ENCODE results near the gene FAM107B. TPM values are rescaled to one million over a fixed set of nuclear protein-coding genes. Genes with fewer than 3 reads are reported as not detected.

FAM107B gene
- total RNA-seq, 1 experiment from 2014 or later = 24.5 TPM

GRCh38 chr10:14757394-14757793 is 17.3 kb downstream of the FAM107B start:
- no peak overlapping the region for H3K4me3 Mint-ChIP-seq
- no peak overlapping the region for H2BK20ac ChIP-seq (ENCODE audit: low read depth, low read length, poor library complexity, severe bottlenecking)
- H3T11ph ChIP-seq (ENCODE audit: low read length) = no peak overlapping the region
- H3K27me3 ChIP-seq (ENCODE audit: insufficient read depth, low read length) = no peaks in the 10 kb centered on the region
- H3K79me2 ChIP-seq (ENCODE audit: insufficient read depth, low read length) = no peaks in the 10 kb centered on the region; the same call in 1 of the 2 replicates
- H3K9me3 ChIP-seq (ENCODE audit: control insufficient read depth, low read depth, low read length) = no peaks in the 10 kb centered on the region
- no peaks in the 10 kb centered on the region for H3K4me1 Mint-ChIP-seq
- H3K14ac ChIP-seq (ENCODE audit: insufficient read depth, low read length) = no peak overlapping the region
- no peaks in the 10 kb centered on the region for H4K20me1 ChIP-seq (ENCODE audit: control insufficient read depth, insufficient read depth, insufficient read length)
- no peak overlapping the region for H3K27ac Mint-ChIP-seq
- no peak overlapping the region for H2AK5ac ChIP-seq (ENCODE audit: insufficient read length, low read length)
- whole genome bisulfite sequencing (ENCODE audit: extremely low coverage, insufficient read length, low lambda C conversion rate) = no CpG with 5 or more reads among the region's 6 CpGs
- no peak overlapping the region for H2BK12ac ChIP-seq (ENCODE audit: insufficient read length, low read depth, low read length)
- no peaks in the 10 kb centered on the region for H3K4me1 ChIP-seq (ENCODE audit: insufficient read depth, low read length)
- no peak for DNase-seq
- no peak overlapping the region for H3K27ac ChIP-seq (ENCODE audit: insufficient read length, low read depth, low read length)
- H3K23me2 ChIP-seq (ENCODE audit: insufficient read length, low read depth, low read length, poor library complexity, severe bottlenecking) = no peaks in the 10 kb centered on the region
- no peak overlapping the region for H4K5ac ChIP-seq (ENCODE audit: insufficient read length, low read depth, low read length)
- no peak overlapping the region for H2BK120ac ChIP-seq (ENCODE audit: low read depth, low read length, poor library complexity, severe bottlenecking)
- no peaks in the 10 kb centered on the region for H3K27me3 Mint-ChIP-seq (ENCODE audit: low read depth)
- H3K9me3 Mint-ChIP-seq = peaks cover 3 to 4% of the 10 kb centered on the region in 2 experiments; a peak in 3 of 5 replicates
- no peaks in the 10 kb centered on the region for H3K79me1 ChIP-seq (ENCODE audit: insufficient read depth, low read depth, low read length, poor library complexity, severe bottlenecking)
- no peak overlapping the region for H3K4me2 ChIP-seq (ENCODE audit: insufficient read depth, insufficient read length, low read length)
- no peak overlapping the region for H3K23ac ChIP-seq (ENCODE audit: insufficient read length, low read depth, low read length)
- H3K4ac ChIP-seq (ENCODE audit: low read depth, low read length) = no peak overlapping the region
- no peak overlapping the region for H3K18ac ChIP-seq (ENCODE audit: insufficient read length, low read depth, low read length)
- no peak overlapping the region for H3K9ac ChIP-seq (ENCODE audit: extremely low read depth, insufficient read length, low read length)
- no peak overlapping the region for H2BK5ac ChIP-seq (ENCODE audit: insufficient read length, low read length)
- no peak overlapping the region for H3K56ac ChIP-seq (ENCODE audit: insufficient read length, low read depth, low read length)
- H2AFZ ChIP-seq (ENCODE audit: low read length) = no peak overlapping the region
- no peak for TF ChIP-seq CTCF (conservative IDR thresholded peaks at IDR 0.05)
- H2BK15ac ChIP-seq (ENCODE audit: low read depth, low read length) = no peak overlapping the region
- no peak overlapping the region for H4K91ac ChIP-seq (ENCODE audit: insufficient read length, low read depth, low read length)
- no peaks in the 10 kb centered on the region; a peak in 1 of 7 replicates for H3K36me3 Mint-ChIP-seq (ENCODE audit: insufficient read depth in 1 of 3, low read depth in 3 of 3)
- no peak overlapping the region for H4K8ac ChIP-seq (replicated peaks; ENCODE audit: insufficient read length, low read depth, low read length)

Data from H9 (cell line).